GM12878 (cell line): ENCODE measurements around the gene OSBP. TPM values are rescaled to one million over a fixed set of nuclear protein-coding genes. Genes with fewer than 3 reads are reported as not detected.

Source experiments
- BHLHE40 ChIP-seq, 2 experiments: fragments of 450-650 bp in 1 of 2; IDR thresholded peaks; 2 replicates each; pipeline ENCODE4 v1.6.1; 2011 to 2017; ENCODE audit warnings: low read depth in 2 of 2, borderline replicate concordance in 1 of 2, improper control_type of control experiment in 1 of 2, low read length in 1 of 2, mild to moderate bottlenecking in 1 of 2
- E2F8 ChIP-seq: fragments of 450-650 bp; IDR thresholded peaks from 2 replicates; pipeline ENCODE4 v1.6.1; 2018; ENCODE audit warnings: mild to moderate bottlenecking, low read depth, moderate library complexity; ENCODE audit not compliant: partially characterized antibody
- ELK1 ChIP-seq: IDR thresholded peaks from 2 replicates; pipeline ENCODE4 v1.6.1; 2012; ENCODE audit warnings: low read depth, low read length, improper control_type of control experiment
- EP300 ChIP-seq, 2 experiments: fragments of 150-350 bp in 1 of 2; IDR thresholded peaks; 2 replicates each; pipeline ENCODE4 v1.6.1; 2011 to 2012; ENCODE audit warnings: low read depth in 2 of 2, low read length in 2 of 2, borderline replicate concordance in 1 of 2, improper control_type of control experiment in 1 of 2, inconsistent platforms in 1 of 2; ENCODE audit not compliant: control insufficient read depth in 1 of 2
- ESRRA ChIP-seq: IDR thresholded peaks from 2 replicates; pipeline ENCODE4 v1.6.1; 2012; ENCODE audit warnings: mild to moderate bottlenecking, low read length, improper control_type of control experiment
- ETV6 ChIP-seq, 2 experiments: fragments of 450-650 bp in 1 of 2; IDR thresholded peaks in 1 of 2; conservative IDR thresholded peaks in 1 of 2; 2 replicates each; pipeline ENCODE4 v1.6.1; 2014; ENCODE audit warnings: antibody characterized with exemption in 1 of 2, borderline replicate concordance in 1 of 2, low read depth in 1 of 2, mild to moderate bottlenecking in 1 of 2, moderate library complexity in 1 of 2
- IRF3 ChIP-seq: fragments of 450-650 bp; IDR thresholded peaks from 2 replicates; pipeline ENCODE4 v1.6.1; 2014; ENCODE audit warnings: mild to moderate bottlenecking
- NFIC ChIP-seq: IDR thresholded peaks from 2 replicates; pipeline ENCODE4 v1.6.1; 2012; ENCODE audit warnings: low read depth, mild to moderate bottlenecking, inconsistent platforms, low read length, moderate library complexity
- YY1 ChIP-seq: IDR thresholded peaks from 2 replicates; pipeline ENCODE4 v1.6.1; 2011; ENCODE audit warnings: low read depth, mild to moderate bottlenecking, low read length
- ZNF687 ChIP-seq: fragments of 450-650 bp; IDR thresholded peaks from 2 replicates; pipeline ENCODE4 v1.6.1; 2017; ENCODE audit warnings: mild to moderate bottlenecking, moderate library complexity
- polyA plus RNA-seq, 11 experiments: library from polyadenylated mRNA; depleted of rRNA in 4 of 11; unstranded in 6 of 11; stranded (reverse) in 5 of 11; fragments of >200 nt; fragmentation: Nextera tagmentation in 4 of 11; fragmentation: Illumina TruSeq in 1 of 11; extraction: Ambion mirVana in 4 of 11; extraction: Trizol in 1 of 11; gene quantifications; 1 replicate in 1 of 11; 2 replicates in 10 of 11; pipeline versions ENCODE4 v1.2.1 to v1.2.3, GENCODE V29; 2011 to 2016; ENCODE audit warnings: inconsistent platforms in 2 of 11, missing spikeins in 2 of 11, low read depth in 1 of 11
- total RNA-seq, 4 experiments: library from RNA; depleted of rRNA in 3 of 4; stranded (reverse); fragments of >200 nt in 3 of 4; fragmentation: Illumina TruSeq in 1 of 4; extraction: Trizol in 1 of 4; gene quantifications; 2 replicates each; pipeline versions ENCODE4 v1.2.1 to v1.2.3, GENCODE V29; 2013 to 2021
- TF ChIP-seq, protein P1 (sequence below): fragments of 450-650 bp; IDR thresholded peaks from 2 replicates; pipeline ENCODE4 v1.6.1; 2016; ENCODE audit warnings: mild to moderate bottlenecking
- TF ChIP-seq, protein P2 (sequence below): fragments of 450-650 bp; IDR thresholded peaks from 2 replicates; pipeline ENCODE4 v1.6.1; 2017; ENCODE audit warnings: mild to moderate bottlenecking, moderate library complexity

OSBP gene
- total and polyA plus RNA-seq, 10 of the 15 experiments (the other 5 are each of a cell fraction or from before 2014, with no cell fraction given): 5.9 to 41.2 (median 21.7) TPM

DNA sequence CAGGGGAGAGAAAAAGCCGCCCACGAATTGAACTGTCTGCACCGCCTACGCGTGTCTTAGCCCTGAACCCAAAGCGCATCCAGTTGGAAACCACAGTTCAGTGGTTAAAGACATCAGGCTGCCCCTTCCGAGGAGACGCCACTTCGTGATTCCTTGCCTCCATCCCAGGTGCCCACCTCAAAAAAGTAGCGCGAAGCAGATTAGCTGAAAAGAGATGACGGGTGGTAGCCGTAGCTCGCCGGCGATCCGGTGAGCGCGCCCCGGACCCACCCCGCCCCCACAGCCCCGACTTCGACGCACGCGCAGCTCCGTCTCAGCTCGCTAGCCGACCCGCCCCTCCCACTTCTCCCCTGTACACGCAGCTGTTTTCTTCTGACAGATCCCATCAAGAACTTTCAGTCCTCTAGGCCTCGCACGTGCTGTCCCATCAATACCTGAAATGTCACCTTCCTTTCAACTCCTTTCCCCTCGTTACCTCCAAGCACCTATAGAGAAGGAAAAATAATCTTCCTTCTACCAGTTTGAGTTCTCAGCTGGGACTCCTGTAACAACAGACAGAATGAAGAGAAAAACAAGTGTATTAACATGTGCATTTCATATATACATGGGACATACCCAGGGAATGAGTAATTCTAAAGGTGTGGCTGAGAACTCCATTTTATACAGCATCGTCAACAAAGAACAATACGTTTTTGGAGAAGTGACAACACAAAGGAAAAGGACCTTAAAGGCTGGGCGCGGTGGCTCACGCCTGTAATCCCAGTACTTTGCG lies 54.7 kb downstream of the OSBP start (continued):
- no peak for TF ChIP-seq E2F8
- TF ChIP-seq EP300 (IDR thresholded peaks at IDR 0.05; ENCODE audit: borderline replicate concordance in 1 of 2, control insufficient read depth in 1 of 2, low read depth in 2 of 2, low read length in 2 of 2): no peak
- TF ChIP-seq, protein P1, sequence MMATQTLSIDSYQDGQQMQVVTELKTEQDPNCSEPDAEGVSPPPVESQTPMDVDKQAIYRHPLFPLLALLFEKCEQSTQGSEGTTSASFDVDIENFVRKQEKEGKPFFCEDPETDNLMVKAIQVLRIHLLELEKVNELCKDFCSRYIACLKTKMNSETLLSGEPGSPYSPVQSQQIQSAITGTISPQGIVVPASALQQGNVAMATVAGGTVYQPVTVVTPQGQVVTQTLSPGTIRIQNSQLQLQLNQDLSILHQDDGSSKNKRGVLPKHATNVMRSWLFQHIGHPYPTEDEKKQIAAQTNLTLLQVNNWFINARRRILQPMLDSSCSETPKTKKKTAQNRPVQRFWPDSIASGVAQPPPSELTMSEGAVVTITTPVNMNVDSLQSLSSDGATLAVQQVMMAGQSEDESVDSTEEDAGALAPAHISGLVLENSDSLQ: peak; percentile 80
- TF ChIP-seq YY1: peak; percentile 12; the same call in 1 of the 2 replicates
- TF ChIP-seq BHLHE40 (IDR thresholded peaks at IDR 0.05; ENCODE audit: borderline replicate concordance in 1 of 2, low read depth in 2 of 2, low read length in 1 of 2): peak; percentile 94 to 96
- peak; percentile 81 for TF ChIP-seq ZNF687
- TF ChIP-seq, protein P2, sequence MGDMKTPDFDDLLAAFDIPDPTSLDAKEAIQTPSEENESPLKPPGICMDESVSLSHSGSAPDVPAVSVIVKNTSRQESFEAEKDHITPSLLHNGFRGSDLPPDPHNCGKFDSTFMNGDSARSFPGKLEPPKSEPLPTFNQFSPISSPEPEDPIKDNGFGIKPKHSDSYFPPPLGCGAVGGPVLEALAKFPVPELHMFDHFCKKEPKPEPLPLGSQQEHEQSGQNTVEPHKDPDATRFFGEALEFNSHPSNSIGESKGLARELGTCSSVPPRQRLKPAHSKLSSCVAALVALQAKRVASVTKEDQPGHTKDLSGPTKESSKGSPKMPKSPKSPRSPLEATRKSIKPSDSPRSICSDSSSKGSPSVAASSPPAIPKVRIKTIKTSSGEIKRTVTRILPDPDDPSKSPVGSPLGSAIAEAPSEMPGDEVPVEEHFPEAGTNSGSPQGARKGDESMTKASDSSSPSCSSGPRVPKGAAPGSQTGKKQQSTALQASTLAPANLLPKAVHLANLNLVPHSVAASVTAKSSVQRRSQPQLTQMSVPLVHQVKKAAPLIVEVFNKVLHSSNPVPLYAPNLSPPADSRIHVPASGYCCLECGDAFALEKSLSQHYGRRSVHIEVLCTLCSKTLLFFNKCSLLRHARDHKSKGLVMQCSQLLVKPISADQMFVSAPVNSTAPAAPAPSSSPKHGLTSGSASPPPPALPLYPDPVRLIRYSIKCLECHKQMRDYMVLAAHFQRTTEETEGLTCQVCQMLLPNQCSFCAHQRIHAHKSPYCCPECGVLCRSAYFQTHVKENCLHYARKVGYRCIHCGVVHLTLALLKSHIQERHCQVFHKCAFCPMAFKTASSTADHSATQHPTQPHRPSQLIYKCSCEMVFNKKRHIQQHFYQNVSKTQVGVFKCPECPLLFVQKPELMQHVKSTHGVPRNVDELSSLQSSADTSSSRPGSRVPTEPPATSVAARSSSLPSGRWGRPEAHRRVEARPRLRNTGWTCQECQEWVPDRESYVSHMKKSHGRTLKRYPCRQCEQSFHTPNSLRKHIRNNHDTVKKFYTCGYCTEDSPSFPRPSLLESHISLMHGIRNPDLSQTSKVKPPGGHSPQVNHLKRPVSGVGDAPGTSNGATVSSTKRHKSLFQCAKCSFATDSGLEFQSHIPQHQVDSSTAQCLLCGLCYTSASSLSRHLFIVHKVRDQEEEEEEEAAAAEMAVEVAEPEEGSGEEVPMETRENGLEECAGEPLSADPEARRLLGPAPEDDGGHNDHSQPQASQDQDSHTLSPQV: no peak
- TF ChIP-seq NFIC: no peak; the same call in 1 of the 2 replicates
- no peak for TF ChIP-seq ESRRA
- TF ChIP-seq ELK1: no peak
- TF ChIP-seq IRF3: no peak
- no peak for TF ChIP-seq ETV6 (conservative IDR thresholded peaks at IDR 0.05 in 1 of 2, IDR thresholded peaks at IDR 0.05 in 1 of 2; ENCODE audit: borderline replicate concordance in 1 of 2, low read depth in 1 of 2)
